Colonic mucosa (tissue), 4 donors: Measurements from ENCODE around the gene ACP1. TPM values are rescaled to one million over a fixed set of nuclear protein-coding genes. Genes with fewer than 3 reads are reported as not detected.

ENCODE experiments used
- DNase-seq: peaks from one replicate; pipeline ENCODE4 v3.0.0-alpha.2; 2020
- H3K27ac ChIP-seq: fragments of 200-600 bp; one replicate; pipeline ENCODE4 v1.8.0; 2021
- H3K27me3 ChIP-seq: fragments of 200-600 bp; one replicate; pipeline ENCODE4 v1.8.0; 2021
- H3K36me3 ChIP-seq: fragments of 200-600 bp; one replicate; pipeline ENCODE4 v1.8.0; 2021
- H3K4me1 ChIP-seq: fragments of 200-600 bp; one replicate; pipeline ENCODE4 v1.8.0; 2021; ENCODE audit warnings: mild to moderate bottlenecking
- H3K4me3 ChIP-seq: fragments of 200-600 bp; one replicate; pipeline ENCODE4 v1.8.0; 2021
- H3K9ac ChIP-seq, 2 donors: one replicate each; pipeline ENCODE4 v1.7.0; 2013; ENCODE audit warnings: control low read depth in 2 of 2, low read depth in 2 of 2, low read length in 2 of 2
- H3K9me3 ChIP-seq: fragments of 200-600 bp; one replicate; pipeline ENCODE4 v1.8.0; 2021
- intact Hi-C: fragments of 100-400 bp; cut with DNase I; formaldehyde crosslinking; loops from one replicate; pipeline ENCODE4 v1.14.1; 2022
- total RNA-seq, 2 donors: library from RNA; stranded (reverse); fragmentation: NEBNext Ultra II Directional in 1 of 2; extraction: Animal tissue kit (Norgen Biotek cat#: 25700) in 1 of 2; gene quantifications; one replicate each; pipeline ENCODE4 v1.2.1, GENCODE V29; 2021
- TF ChIP-seq, protein P1 (sequence below): fragments of 200-600 bp; IDR thresholded peaks from one replicate; pipeline ENCODE4 v1.8.0; 2022; ENCODE audit warnings: antibody characterized with exemption, mild to moderate bottlenecking
- donor health status: healthy.
- donor health status: DM: no; HTN: no; CAD: no.
- donor health status: DM: no; HTN: no; CAD: no.

The ACP1 gene
- total RNA-seq, 2 donors from 2014 or later = 92.5 to 106 TPM

DNA sequence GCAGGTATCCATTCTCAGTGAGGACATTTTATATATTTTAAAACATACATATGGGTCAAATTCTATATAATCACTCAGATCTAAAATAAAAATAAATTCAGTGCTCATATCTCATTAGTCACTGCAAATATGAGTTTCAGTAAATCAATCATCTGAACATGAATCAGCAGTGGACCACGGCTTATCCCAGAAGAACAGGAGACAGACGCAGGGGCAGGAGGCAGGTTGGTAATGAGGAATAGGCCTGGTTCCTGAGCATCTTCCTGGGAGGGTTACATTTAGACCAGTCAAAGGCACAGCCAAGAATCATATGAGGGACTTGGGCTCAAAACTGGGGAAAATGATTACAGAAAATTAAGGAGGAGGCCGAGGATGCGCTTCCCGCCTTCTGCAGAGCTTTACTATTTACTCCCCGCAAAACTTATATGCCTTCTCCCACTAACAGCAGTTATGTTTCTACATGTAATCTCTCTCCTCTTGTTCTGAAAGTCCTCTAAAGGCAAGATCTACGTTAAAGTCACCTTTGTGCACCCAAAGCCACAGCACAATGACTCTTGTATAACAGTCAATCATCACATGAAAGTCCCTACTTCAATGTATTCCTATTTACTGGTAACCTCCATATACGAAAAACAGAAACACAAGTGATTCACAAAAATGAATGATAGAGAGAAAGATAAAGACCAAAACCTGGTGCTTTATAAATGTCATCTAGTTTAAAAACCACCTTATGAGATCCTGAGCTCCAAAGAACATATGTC is 36.0 kb upstream of the ACP1 start:
- no peaks in the 10 kb centered on the region for H3K27me3 ChIP-seq
- H3K4me3 ChIP-seq = no peak overlapping the region
- no peak overlapping the region for H3K9ac ChIP-seq
- DNase-seq = no peak
- no peaks in the 10 kb centered on the region for H3K4me1 ChIP-seq
- TF ChIP-seq, protein P1, sequence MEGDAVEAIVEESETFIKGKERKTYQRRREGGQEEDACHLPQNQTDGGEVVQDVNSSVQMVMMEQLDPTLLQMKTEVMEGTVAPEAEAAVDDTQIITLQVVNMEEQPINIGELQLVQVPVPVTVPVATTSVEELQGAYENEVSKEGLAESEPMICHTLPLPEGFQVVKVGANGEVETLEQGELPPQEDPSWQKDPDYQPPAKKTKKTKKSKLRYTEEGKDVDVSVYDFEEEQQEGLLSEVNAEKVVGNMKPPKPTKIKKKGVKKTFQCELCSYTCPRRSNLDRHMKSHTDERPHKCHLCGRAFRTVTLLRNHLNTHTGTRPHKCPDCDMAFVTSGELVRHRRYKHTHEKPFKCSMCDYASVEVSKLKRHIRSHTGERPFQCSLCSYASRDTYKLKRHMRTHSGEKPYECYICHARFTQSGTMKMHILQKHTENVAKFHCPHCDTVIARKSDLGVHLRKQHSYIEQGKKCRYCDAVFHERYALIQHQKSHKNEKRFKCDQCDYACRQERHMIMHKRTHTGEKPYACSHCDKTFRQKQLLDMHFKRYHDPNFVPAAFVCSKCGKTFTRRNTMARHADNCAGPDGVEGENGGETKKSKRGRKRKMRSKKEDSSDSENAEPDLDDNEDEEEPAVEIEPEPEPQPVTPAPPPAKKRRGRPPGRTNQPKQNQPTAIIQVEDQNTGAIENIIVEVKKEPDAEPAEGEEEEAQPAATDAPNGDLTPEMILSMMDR = no peak
- no peaks in the 10 kb centered on the region for H3K36me3 ChIP-seq
- no peaks in the 10 kb centered on the region for H3K9me3 ChIP-seq
- intact Hi-C loops = no loop called here
- no peak overlapping the region for H3K27ac ChIP-seq

DNA sequence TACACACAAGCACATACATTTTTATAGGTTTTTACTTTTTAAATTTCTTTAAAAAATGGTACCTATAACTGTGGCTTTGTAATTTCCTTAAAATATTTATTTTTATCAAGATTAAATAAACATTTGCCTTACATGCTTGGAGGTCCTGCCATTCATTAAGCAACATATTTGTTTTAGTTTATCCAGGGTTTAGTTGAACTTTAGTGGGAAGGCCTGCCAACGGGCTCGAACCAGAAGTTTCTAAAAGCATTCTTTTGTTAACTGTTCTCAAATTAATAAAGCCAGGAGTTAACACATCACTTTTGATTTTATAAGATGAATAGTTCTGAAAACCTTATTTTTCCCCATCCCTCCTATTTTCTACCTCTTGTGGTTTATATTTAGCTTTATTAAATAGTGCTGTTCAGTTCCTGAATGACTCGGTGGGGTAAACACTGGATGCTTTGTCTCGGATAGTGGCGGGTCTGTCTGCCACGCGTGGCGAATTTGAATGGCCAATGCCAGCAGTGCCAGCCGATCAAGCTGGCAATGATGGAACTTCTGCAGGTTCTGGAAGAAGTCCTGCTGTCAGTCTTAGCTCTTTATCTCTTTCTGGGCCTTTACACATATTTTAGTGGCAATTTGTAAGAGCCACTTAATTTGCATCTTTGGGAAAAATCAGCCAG is 33.1 kb upstream of the ACP1 start:
- Histone ChIP-seq H3K9me3 (no peaks in the 10 kb centered on the region), H3K27me3 (no peaks in the 10 kb centered on the region), H3K27ac (no peak overlapping the region), H3K4me3 (no peak overlapping the region), H3K36me3 (no peaks in the 10 kb centered on the region), H3K4me1 (no peaks in the 10 kb centered on the region), H3K9ac (no peak overlapping the region)
- intact Hi-C loops = no loop called here
- DNase-seq = no peak
- TF ChIP-seq, protein P1 = no peak

DNA sequence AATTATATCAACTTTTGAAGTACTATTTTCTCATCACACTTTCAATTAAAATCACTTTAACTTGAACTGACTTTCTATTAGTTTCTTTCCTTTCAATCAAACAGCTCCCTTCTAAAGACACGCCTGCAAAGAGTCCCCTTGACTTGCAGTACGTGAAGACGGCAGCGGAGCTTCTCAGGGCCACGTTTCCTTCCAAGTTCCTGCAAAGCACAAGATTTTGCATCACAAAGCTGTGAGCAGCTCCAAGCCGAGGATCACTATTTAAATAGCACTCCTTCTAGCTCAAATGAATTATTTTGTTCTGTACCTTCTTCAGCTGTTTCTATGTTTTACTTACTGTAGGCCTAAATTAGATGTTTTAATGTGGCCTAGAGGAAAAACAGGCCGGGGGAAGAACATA is 31.7 kb upstream of the ACP1 start:
- DNase-seq = no peak
- H3K9ac ChIP-seq = no peak overlapping the region

DNA sequence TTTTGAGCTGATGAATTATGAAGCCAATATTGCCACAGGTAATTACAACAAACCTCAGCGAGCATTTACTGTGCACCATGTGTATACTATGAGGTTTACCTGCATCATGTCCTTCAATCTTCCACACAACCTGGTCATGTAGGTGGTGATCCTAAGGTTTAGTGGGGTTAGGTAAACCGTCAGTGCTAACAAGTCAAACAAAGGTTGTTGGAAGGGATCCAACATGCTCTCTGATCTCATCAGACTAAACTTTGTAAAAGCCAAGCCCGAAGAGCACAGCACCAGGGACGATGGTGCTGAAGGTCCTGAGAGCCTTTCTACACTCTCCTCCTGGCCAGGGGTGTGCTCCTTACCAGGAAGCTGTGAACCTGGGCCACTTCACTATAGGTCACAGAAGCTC is 30.3 kb upstream of the ACP1 start:
- H3K4me3 ChIP-seq = no peak overlapping the region
- TF ChIP-seq, protein P1 = no peak
- no peaks in the 10 kb centered on the region for H3K9me3 ChIP-seq
- intact Hi-C loops = no loop called here
- H3K27me3 ChIP-seq = no peaks in the 10 kb centered on the region
- H3K4me1 ChIP-seq = no peaks in the 10 kb centered on the region
- DNase-seq = no peak
- H3K9ac ChIP-seq = no peak overlapping the region
- no peaks in the 10 kb centered on the region for H3K36me3 ChIP-seq
- H3K27ac ChIP-seq = no peak overlapping the region

More for the DNA sequence above, 31.7 kb upstream of the ACP1 start:
- Histone ChIP-seq H3K4me1 (no peaks in the 10 kb centered on the region), H3K27me3 (no peaks in the 10 kb centered on the region), H3K9me3 (no peaks in the 10 kb centered on the region), H3K27ac (no peak overlapping the region), H3K4me3 (no peak overlapping the region), H3K36me3 (no peaks in the 10 kb centered on the region)
- intact Hi-C loops = no loop called here
- TF ChIP-seq, protein P1 = no peak

DNA sequence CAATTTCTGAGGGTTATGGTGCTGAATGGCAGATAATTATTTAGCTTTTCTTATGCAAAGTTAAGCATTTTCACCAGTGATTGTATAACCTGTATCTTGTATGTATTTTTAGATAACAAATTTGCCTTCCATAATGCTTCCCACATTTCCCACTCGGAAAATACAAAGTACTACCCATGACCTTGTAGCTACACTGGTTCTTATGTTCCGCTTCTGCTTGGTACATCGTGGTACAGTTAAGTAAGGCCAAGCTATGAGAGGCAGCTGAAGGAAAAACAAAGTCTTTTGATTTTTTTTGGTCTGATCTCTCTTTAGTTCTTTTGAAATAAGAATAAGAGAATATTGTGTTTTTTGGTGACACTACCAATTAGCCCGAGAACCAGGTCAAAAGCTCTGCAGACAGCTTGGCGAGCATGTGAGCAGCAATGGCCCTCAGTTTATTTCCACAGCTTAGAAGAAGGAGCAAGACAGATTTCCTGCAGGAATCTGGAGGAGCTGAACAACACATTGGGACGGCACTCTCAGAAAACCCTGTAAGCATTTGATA is 27.7 kb upstream of the ACP1 start:
- no peak for DNase-seq

More for the DNA sequence above, 27.7 kb upstream of the ACP1 start:
- intact Hi-C loops = no loop called here
- Histone ChIP-seq H3K36me3 (no peaks in the 10 kb centered on the region), H3K27ac (no peak overlapping the region), H3K9ac (no peak overlapping the region), H3K4me1 (no peaks in the 10 kb centered on the region), H3K27me3 (no peaks in the 10 kb centered on the region), H3K9me3 (no peaks in the 10 kb centered on the region), H3K4me3 (no peak overlapping the region)
- TF ChIP-seq, protein P1 = no peak
